Fibroblast of gingiva (primary cell): Measurements from ENCODE around the gene ANKS1B.
A peak's percentile ranks its signal among the peaks of the same experiment; 100 is the strongest.
"Not testable (repeated sequence)": the region's sequence is repeated elsewhere in the genome, so short reads cannot be mapped to it uniquely, and the experiment has no call there.

Experiments
- DNase-seq: peaks from one replicate; pipeline ENCODE4 v3.0.0-alpha.2; 2011; ENCODE audit warnings: low read depth

The ANKS1B gene

DNA sequence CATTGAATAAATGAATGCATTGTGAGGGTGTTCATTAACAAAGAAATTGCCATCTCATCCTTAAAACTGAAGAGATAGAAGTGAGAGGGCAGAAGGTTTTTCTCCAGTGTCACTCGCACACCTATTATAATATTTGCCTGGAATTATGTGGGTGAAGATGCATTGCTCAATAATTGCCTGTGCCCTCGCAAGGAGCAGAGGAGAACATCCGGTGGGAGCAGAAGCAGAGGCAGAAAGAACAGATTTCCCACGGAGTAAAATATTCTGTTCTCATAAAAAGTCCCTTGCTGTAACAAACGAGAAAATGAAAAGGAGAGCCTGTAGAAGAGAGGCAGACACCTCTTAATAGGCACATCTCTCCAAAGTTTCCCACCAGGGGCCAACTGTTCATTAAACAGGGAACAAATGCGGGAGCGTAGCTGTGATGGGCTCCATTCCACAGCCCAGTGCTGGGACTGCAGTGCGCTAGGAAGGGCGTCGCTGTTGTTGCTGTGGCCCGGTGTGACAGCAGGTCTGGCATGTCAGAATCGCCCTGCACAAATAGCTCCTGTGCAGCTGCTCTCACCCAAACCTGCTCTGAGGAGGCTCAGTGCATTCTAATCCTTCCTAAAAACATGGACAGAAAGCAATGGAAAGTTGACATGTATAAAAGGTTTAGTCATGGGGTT lies 979.8 kb downstream of the ANKS1B start:
- DNase-seq = no peak

DNA sequence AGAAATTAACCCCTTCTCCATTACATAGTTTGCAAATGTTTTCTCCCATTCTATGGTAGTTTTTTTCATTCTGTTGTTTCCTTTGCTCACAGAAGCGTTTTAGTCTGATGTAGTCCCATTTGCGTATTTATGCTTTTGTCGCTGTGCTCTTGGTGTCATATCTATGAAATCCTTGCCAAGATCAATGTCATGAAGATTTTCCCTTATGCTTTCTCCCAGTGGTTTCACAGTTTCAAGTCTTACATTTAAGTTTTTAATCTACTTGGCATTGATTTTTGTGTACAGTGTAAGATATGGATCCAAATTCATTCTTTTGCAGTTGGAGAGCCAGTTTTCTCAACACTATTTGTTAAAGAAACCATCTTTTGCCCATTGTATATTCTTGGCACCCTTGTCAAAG lies 982.0 kb downstream of the ANKS1B start:
- no peak for DNase-seq

DNA sequence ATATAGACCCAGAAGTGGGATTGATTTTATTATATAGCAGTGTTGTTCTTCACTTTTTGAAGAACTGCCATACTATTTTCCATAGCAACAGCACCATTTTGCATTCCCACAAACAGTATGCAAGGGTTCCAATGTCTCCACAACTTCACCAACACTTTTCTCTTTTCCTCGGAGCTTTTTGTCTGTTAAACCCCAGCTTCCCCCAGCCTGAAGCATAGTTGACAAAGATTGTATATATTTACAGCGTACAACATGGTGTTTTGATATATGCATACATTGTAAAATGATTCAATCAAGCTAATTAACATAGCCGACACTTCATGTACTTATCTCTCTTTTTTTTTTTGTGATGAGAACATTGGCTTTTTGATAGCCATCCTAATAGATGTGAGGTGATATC lies 982.6 kb downstream of the ANKS1B start:
- no peak for DNase-seq

DNA sequence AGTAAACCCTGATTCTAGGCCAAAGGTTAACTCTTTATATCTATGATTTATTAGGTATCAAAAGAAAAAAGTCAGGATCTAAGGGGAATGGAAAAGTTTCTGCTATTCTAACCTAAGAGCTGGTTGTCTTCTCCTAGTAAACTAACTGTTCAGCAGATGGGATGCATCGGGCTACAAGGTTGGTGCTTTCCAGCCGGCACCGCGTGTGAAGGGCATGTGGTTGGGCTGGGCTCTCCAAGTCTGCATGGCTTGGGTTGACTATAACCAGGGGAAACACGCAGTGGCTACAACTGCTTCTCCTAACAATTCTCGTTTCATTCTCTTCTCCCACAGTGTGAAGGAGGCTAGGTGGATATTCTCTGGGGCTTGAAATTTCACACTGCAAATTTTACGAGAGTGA lies 985.2 kb downstream of the ANKS1B start:
- no peak for DNase-seq

DNA sequence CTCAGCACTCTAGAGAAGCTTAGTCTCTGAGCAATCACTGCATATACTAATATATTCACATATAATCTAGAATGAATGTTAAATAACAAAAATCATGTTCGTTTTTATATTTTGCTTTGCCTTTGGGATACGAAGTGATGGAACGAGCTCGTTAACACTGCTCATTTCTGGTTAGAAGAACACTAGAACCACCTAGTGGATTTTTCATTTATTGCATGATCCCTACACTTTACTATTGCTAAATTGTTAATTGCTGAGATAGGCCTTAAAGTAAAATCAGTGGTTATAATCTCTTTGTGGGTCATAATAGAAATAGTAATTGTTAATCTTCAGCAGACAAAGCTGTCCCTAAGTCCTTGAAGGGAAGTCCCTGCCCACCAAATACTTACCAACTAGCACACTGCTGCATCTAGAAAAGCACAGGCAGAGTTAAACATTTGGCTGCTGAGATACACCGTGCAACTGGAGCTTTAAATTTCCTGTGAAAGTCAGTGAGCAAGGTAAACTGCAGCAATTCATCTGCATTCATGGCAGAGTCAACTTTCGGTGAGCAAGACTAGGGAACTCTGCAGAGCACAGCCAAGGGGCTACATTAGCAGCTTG lies 985.9 kb downstream of the ANKS1B start:
- peak; percentile 25 for DNase-seq

DNA sequence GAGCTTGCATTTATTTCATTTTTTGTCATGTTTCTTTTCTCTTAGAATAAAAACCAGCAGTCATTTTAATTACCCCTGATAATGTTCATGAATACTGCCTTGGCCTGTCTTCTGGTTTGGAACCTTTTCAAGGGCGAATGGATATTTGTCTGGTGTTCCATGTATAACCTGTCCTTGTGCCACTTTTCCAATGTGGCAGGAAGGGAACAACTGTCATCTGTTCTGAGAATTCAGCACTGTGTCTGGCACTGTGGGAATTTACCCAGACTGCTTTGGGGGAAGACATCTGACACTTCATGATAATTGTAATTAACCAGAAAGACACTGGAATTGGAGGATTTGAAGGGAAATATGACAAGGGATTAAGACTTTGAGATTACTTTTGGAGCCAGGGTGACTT lies 986.8 kb downstream of the ANKS1B start:
- no peak for DNase-seq

DNA sequence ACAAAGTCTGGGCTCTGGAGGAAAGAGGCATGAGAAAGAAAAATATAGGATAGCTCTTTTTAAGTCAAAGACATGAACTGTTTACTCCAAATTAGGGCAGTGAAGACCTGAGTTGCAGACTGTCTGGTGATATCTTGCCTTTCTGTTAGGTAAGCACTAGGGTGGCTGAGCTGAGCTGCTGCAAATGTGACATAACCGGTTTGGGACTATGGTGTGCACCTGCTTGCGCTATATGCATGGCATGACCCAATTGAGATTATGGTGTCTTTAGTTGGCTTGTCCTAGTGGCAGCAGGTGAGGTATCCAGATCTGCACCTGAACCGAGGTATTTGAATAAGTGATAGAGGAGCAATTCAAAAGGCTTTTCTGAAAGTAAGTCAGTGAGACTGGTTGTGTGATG lies 994.1 kb downstream of the ANKS1B start:
- no peak for DNase-seq

DNA sequence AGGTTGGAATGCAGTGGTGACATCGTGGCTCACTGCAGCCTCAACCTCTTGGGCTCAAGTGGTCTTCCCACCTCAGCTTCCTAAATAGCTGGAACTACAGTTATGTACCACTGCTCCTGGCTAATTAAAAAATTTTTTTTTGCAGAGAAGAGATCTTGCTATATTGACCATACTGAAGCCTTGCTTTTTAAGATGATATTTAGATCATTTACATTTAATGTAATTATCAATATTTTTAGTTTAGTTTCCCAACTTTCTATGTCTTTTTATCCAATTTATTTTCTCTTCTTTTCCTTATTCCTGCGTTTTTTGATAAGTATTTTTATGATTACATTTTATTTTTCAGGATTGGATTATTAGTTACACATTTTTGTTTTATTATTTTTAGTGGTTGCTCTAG lies 999.6 kb downstream of the ANKS1B start:
- DNase-seq = no peak

DNA sequence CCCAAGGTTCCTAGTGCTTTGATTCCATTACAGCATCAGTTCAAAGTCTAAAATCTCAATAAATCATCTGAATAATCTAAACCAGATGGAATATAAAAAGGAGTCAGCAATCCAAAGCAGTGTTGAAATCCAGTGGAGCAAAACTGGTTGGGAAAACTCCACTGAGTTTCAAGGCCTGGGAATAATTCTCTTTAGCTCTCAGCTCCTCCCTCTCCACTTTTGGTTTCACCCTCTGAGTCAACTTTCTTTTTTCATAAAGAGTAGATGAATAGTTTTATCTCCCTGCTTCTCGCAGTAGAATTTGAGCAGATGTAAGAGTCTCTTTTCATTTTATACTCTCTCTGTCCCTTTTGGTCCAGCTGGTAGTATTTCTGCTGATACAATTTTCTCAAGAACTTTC lies 1001.1 kb downstream of the ANKS1B start:
- DNase-seq = peak; percentile 19

DNA sequence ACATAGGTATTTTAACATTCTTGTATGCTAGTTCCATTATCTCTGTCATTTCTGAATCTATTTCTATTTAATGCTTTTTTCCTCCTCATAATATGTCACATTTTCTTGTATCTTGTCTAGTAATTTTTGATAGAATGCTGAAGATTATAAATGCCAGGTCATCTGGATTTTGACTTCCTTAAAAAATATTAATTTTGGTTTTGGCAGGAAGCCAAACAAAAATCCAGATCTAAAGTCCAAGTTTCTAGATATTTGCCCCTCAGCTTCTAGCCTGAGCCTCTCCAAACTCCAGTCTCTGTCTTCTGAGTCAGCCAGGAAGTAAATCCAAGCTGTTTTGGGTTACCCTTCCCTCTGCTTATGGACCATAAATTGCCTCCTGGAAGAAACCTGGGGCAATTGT lies 1004.2 kb downstream of the ANKS1B start:
- DNase-seq = no peak

DNA sequence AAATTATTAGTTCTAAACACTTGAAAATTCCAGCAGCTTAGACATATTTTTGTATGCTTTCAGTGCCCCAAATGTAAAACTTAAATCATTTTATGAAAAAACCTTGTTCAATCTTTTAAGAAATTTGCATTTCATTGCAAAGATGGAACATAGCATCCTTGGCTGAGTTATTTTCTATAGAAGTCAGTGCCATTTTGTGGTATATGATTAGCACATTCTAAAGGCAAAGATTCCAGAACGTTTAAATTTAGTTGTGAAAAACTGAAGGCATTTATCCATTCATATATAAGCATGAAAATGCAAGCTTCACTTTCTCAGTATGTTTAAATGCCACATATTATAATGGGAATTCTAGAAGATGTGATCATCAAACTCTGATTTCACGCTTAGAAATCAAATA lies 1007.5 kb downstream of the ANKS1B start:
- no peak for DNase-seq

DNA sequence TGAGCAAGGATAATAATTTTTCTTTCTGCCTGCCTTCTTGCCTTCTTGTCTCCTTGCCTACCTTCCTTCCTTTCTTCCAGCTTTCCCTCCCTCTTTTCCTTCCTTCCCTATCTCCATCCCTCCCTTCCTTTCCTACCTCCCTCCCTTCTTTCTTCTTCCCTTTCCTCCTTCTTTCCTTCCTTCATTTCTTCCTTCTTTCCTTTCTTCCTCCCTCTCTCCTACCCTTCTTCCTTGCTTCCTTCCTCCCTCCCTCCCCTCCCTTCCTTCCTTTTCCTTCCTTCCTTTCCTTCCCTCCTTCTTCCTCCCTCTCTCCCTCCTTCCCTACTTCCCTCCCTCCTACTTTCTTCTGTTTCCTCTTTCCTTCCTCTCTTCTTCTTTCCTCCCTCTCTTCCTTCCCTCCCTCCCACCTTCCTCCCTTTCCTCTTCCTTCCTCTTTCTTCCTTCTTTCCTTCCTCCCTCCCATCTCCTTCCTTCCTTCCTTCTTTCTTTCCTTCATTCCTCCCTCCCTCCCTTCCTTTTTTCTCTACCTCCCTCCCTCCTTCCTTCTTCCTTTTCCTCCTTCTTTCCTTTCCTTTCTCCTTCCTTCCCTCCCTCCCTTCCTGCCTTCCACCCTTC lies 1009.9 kb downstream of the ANKS1B start:
- DNase-seq = no peak

DNA sequence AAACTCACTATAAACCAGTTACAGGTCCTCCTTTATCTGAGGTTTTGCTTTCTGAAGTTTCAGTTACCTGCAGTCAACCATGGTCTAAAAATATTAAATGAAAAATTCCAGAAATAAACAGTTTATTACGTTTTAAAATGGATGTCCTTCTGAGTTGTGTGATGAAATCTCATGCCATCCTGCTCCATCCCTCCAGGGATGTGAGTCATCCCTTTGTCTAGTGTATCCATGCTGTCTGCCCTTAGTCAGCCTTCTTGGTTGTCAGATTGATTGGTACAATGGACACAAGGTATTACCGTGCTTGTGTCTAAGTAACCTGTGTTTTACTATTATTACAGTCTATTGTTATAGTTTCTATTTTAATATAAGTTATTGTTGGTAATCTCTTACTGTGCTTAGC lies 1011.3 kb downstream of the ANKS1B start:
- DNase-seq = peak; percentile 2

DNA sequence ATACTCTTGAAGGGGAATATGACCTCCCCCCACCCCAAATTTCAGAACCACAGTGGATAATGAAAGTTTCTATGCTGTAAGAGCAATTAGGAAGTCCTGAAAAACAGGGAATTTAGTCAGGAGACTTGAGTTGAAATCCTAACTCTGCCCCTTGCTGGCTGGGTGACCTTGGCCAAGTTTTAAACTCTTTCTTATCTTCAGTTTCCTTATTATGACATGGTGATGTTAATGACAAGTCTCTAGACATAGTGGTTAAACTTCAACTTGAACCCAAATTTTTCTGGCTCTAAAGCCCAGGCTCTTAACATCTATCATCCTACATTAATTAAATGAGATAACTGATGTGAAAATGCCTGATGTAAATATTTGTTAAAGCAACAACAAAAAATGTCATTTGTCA lies 1013.8 kb downstream of the ANKS1B start:
- no peak for DNase-seq

DNA sequence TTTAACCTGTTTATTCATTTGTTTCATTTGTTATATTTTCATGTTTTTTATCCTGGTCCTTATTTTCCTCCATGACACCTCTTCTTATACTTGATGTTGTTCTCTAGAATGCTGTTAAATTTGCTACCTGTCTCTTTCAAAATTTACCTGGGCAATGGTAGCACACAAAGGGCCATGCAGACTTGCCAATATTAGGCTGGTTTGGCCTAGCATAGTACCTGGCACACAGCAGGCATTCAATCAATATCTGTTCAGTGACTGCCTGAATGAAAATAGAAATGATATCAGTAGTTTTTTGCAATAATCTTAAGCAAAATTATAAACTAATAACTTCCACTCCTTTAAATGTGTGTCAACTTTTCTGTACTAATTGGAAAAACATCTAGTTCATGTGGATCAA lies 1014.5 kb downstream of the ANKS1B start:
- DNase-seq = no peak

DNA sequence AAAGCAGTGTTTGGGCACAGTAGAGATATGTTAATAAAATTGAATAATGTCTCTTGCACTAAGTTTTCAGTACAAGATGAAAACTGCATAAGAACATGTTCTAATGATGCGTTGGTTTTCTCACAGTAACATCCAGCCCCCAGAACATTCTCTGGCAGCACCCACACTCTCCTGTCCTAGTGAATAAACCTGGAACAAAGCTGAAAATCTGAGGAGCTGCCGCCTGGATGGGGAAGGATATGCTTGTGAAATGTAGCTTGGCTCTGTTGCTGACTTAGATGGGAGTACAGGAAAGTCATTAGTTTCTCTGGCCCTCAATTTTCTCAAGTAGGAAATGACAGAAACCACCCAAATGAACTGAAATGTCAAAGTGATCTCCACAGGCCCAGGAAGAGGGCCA lies 1015.8 kb downstream of the ANKS1B start:
- DNase-seq = no peak

DNA sequence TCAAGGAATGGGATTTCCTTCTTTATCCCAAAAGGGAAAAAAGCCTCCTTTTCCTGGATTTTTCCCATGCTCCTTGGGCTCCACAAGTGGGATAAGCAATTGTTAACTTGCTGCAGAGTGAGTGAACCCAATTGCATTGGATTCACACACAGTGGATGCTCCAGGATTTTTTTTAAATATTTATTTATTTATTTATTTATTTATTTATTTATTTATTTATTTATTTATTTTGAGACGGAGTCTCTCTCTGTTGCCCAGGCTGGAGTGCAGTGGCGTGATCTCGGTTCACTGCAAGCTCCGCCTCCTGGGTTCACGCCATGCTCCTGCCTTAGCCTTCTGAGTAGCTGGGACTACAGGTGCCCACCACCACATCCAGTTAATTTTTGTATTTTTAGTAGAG lies 1027.6 kb downstream of the ANKS1B start:
- not testable (repeated sequence) for DNase-seq

DNA sequence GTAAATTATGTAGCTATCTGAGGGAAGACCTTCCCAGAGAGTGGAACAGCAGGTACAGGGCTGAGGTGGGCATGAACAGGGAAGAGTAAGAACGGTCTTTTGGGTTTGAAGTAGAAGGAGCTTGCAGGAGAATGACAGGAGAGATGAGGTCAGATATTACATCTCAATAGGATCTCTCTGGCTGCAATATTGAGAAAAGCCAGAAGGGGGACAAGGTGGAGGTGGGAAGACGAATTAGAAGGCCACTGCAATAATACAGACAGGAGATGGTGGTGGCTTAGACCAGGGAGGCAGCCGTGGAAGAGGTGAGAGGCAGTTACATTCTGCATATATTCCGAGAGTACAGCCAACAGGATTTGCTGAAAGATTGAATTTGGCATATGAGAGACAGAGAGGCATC lies 1029.5 kb downstream of the ANKS1B start:
- DNase-seq = no peak

DNA sequence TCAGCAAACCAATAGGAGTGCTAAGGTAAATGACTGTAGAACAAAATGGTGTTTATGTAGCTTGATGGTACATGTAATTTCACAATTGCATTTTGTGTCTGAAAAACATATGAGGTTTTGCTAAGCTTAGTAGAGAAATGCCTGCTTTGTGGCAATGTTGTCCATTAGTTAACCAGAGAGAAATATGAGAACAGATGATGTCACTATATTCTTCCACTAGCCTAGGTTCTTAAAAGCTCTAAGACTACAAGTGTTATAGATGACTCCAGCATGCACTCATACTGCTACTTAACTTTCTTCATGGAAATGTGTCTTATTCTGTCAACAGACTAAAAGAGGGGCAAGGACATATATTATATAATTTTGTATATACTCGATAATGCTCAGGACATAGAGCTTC lies 1030.2 kb downstream of the ANKS1B start:
- no peak for DNase-seq

DNA sequence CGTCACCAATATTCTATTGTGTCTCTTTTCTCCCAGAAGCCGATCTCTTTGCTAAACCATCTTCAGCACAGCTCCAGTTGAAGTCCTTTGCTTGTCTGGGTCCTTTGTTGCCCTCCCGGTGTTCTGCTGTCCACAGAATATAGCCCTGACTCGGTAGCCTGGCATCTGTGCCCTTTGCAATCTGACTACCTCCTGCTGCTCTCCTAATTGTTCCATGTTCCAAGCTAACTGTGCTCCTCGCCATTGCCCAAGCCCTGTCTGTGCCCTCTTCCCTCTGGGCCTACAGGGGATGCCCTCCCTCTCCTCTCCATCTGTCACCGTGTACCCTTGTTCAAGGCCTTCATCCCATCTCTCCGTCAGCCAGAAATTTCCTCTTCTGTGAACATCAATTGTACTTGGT lies 1033.3 kb downstream of the ANKS1B start:
- DNase-seq = no peak

DNA sequence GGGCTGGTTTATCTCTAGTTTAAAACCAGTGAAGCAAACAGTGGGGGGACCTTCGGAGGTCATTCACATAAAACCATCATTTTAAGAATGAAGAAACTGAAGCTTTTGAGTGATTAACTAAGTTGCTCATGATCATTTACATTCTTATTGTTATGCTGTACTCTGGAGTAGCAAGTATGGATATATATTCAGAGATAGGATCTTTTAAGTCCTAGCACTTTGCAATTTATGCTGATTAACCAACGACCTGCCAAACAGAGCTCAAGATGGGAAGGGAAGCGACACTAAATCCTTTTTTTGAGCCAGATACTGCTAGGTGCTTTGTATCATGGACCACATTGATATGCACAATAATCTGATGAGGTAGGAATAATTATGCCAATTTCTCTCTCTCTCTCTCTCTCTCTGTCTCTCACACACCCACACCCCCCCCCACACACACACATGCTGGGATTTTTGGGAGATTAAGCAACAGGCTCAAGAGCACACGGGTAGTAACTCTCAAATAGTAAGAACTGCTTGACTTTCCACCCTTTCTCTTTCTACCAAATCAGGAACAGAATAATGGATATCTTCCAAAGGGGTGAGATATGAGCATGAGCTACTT lies 1036.3 kb downstream of the ANKS1B start:
- no peak for DNase-seq

DNA sequence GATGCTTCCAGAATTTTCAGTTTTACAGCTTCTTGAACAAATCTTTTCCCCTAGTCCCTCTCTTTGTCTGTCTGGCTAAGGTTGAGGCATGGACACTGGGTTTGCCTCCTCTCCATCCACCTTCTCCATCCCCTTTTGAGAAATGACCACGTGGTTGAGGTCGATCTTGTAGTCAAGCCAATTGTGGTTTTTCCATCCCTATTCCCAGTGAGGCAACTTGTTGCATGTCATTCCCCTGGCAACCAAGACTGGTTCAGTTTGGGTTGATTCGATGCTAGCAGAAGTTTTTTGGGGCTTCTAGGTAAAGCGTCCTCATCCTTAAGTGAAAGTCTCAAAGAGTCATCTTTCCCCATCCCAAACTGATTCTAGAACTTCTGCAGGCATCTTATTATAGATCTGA lies 1038.9 kb downstream of the ANKS1B start:
- no peak for DNase-seq

DNA sequence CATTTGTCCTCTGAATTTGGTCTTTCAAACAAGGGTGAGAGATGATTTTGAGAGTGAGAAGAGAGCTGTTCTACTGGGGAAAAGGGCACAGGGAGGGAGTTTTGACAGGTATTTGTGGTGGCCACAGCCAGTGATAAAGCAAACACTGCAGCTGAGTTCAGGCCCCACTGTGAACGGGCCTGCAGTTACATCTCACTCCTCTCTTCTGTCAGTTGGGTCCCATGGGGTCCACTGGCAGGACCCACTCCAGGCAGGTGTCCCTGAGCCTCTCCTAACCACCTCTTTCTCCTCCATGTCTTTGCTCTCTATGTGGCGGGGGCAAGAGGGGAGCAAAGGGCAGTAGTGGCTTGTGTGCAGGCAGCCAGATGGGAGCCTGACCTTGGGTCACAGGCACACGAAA lies 1044.8 kb downstream of the ANKS1B start:
- no peak for DNase-seq
